GM23248 (cell line): ENCODE results near the gene AEBP1.

Experiments used
- EZH2 ChIP-seq: fragments of 200-600 bp; sonication (generic); IDR thresholded peaks from 2 replicates; pipeline ENCODE4 v1.6.1; 2018; ENCODE audit warnings: antibody characterized with exemption, mild to moderate bottlenecking; ENCODE audit not compliant: insufficient read depth, poor library complexity, severe bottlenecking
- EZH2phosphoT487 ChIP-seq: fragments of 200-600 bp; sonication (generic); IDR thresholded peaks from 2 replicates; pipeline ENCODE4 v1.6.1; 2018; ENCODE audit warnings: antibody characterized with exemption, moderate library complexity, mild to moderate bottlenecking, low read depth; ENCODE audit not compliant: insufficient read depth

DNA sequence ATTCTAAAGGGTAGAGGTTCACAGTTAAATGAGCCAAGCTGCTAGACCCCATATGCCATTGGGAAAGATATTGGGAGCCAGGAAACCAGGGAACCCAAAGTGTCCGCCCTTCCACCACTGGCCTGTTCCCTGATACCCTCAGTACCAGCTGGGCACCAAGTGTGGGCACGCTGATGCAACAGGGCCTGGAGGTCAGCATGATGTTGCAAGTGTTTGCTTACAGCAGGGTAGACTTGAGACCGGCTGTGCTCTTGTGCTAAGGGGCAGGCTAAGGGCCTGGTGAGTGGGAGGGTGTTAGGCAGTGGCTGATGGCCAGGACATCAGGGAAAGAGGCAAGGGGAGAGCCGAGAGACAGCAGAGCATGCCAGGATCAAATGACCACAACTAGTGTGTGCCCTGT, 58.0 kb downstream of the AEBP1 start:
- TF ChIP-seq EZH2 (no peak), EZH2phosphoT487 (no peak)
